Gastrocnemius medialis (tissue), 4 donors: ENCODE data around the gene EGFR. TPM values are rescaled to one million over a fixed set of nuclear protein-coding genes. Genes with fewer than 3 reads are reported as not detected.
A peak's percentile ranks its signal among the peaks of the same experiment; 100 is the strongest.
"Not testable (repeated sequence)": the region's sequence is repeated elsewhere in the genome, so short reads cannot be mapped to it uniquely, and the experiment has no call there.

ENCODE experiments used
- ATAC-seq, 2 donors: fragments of 150-250 bp; one replicate each; pipeline ENCODE4 v1.9.1; 2016
- DNase-seq, 2 donors: peaks; one replicate each; pipeline ENCODE4 v3.0.0-alpha.2; 2019
- H3K27ac ChIP-seq, 4 donors: fragments of 200-600 bp; sonication (generic); 1 replicate in 1 of 4; 2 replicates in 3 of 4; pipeline ENCODE4 v1.5.1; 2016 to 2018; ENCODE audit warnings: mild to moderate bottlenecking in 2 of 4, moderate library complexity in 1 of 4
- H3K27me3 ChIP-seq, 3 donors: fragments of 200-600 bp; sonication (generic) in 2 of 3; 1 replicate in 1 of 3; 2 replicates in 2 of 3; pipeline versions ENCODE4 v1.5.1 to v1.6.0; 2016 to 2019; ENCODE audit warnings: mild to moderate bottlenecking in 1 of 3, moderate library complexity in 1 of 3
- H3K36me3 ChIP-seq, 2 donors: fragments of 200-600 bp; sonication (generic) in 1 of 2; one replicate each; pipeline ENCODE4 v1.5.1; 2017 to 2018
- H3K4me1 ChIP-seq, 2 donors: fragments of 200-600 bp; sonication (generic) in 1 of 2; one replicate each; pipeline ENCODE4 v1.5.1; 2016 to 2017; ENCODE audit warnings: mild to moderate bottlenecking in 2 of 2
- H3K4me3 ChIP-seq, 4 donors: fragments of 200-600 bp; sonication (generic) in 3 of 4; 1 replicate in 1 of 4; 2 replicates in 3 of 4; pipeline ENCODE4 v1.5.1; 2016 to 2019; ENCODE audit warnings: mild to moderate bottlenecking in 2 of 4
- H3K9me3 ChIP-seq, 3 donors: fragments of 200-600 bp; sonication (generic) in 2 of 3; 1 replicate in 1 of 3; 2 replicates in 2 of 3; pipeline ENCODE4 v1.5.1; 2016 to 2019
- CTCF ChIP-seq, 5 experiments: fragments of 450-650 bp in 3 of 5; fragments of 200-600 bp in 2 of 5; sonication (generic) in 2 of 5; IDR thresholded peaks in 4 of 5; conservative IDR thresholded peaks in 1 of 5; 1 replicate in 4 of 5; 2 replicates in 1 of 5; pipeline ENCODE4 v1.5.1; 2016 to 2019; ENCODE audit warnings: antibody characterized with exemption in 5 of 5, mild to moderate bottlenecking in 3 of 5, moderate library complexity in 3 of 5
- POLR2A ChIP-seq, 2 donors: fragments of 450-650 bp; IDR thresholded peaks; one replicate each; pipeline ENCODE4 v1.6.1; 2017; ENCODE audit warnings: antibody characterized with exemption in 2 of 2, mild to moderate bottlenecking in 2 of 2, moderate library complexity in 2 of 2
- in situ Hi-C, 4 donors: fragments of 200-750 bp; cut with MboI; loops; one replicate each; pipeline versions ENCODE4 v1.15.0 to v1.8.0; 2017; ENCODE audit warnings: low sequenced_read_pairs in 4 of 4
- intact Hi-C: fragments of 100-400 bp; cut with DNase I; formaldehyde crosslinking; loops from one replicate; pipeline ENCODE4 v1.15.1; 2023; ENCODE audit warnings: low total_unique reads
- total RNA-seq, 4 donors: library from RNA; depleted of rRNA; stranded (reverse); fragments of >200 nt; gene quantifications; one replicate each; pipeline versions ENCODE4 v1.1.0 to v1.2.3, GENCODE V29; 2016

Gene EGFR
- total RNA-seq, 4 donors from 2014 or later, result 28.0 to 34.8 (median 29.4) TPM

GRCh38 chr7:55165176-55165861 lies 146.5 kb downstream of the EGFR start:
- DNase-seq (peak in 1 of 2 donors; percentile 27), ATAC-seq (peak in 1 of 2 donors; percentile 45)
- Histone ChIP-seq H3K36me3 (peaks cover 0 to 7% of the 10 kb centered on the region in 2 donors), H3K27me3 (no peaks in the 10 kb centered on the region), H3K4me1 (peaks cover 0 to 25% of the 10 kb centered on the region in 2 donors), H3K4me3 (no peak overlapping the region), H3K9me3 (no peaks in the 10 kb centered on the region), H3K27ac (peak overlapping the region in 2 of 4 donors; percentile 11 to 29)
- intact Hi-C loops, result no loop called here
- in situ Hi-C loops, result no loop called here
- no peak for TF ChIP-seq CTCF (IDR thresholded peaks at IDR 0.05 in 4 of 5, conservative IDR thresholded peaks at IDR 0.05 in 1 of 5)
- no peak for TF ChIP-seq POLR2A (IDR thresholded peaks at IDR 0.05)

GRCh38 chr7:55167296-55167695 lies 148.5 kb downstream of the EGFR start:
- H3K4me1 ChIP-seq, result peaks cover 0 to 35% of the 10 kb centered on the region in 2 donors
- H3K27me3 ChIP-seq, DNase-seq, ATAC-seq, in situ Hi-C loops, H3K4me3 ChIP-seq, intact Hi-C loops, H3K27ac ChIP-seq, H3K9me3 ChIP-seq, H3K36me3 ChIP-seq: not testable (repeated sequence)

GRCh38 chr7:55170335-55171069 lies 151.7 kb downstream of the EGFR start:
- H3K27me3 ChIP-seq, result no peaks in the 10 kb centered on the region
- peaks cover 0 to 25% of the 10 kb centered on the region in 2 donors for H3K36me3 ChIP-seq
- ATAC-seq (no peak), DNase-seq (no peak)
- in situ Hi-C loops, result no loop called here
- intact Hi-C loops, result no loop called here
- TF ChIP-seq CTCF (IDR thresholded peaks at IDR 0.05 in 4 of 5, conservative IDR thresholded peaks at IDR 0.05 in 1 of 5), result no peak
- no peak for TF ChIP-seq POLR2A (IDR thresholded peaks at IDR 0.05)
- no peak overlapping the region for H3K4me3 ChIP-seq
- peak overlapping the region in 2 of 4 donors; percentile 29 to 53 for H3K27ac ChIP-seq
- peaks cover 0 to 29% of the 10 kb centered on the region in 2 donors for H3K4me1 ChIP-seq
- no peaks in the 10 kb centered on the region for H3K9me3 ChIP-seq

GRCh38 chr7:55171157-55171556 lies 152.3 kb downstream of the EGFR start:
- no peaks in the 10 kb centered on the region for H3K9me3 ChIP-seq
- intact Hi-C loops (no loop called here), in situ Hi-C loops (no loop called here)
- H3K27me3 ChIP-seq, result no peaks in the 10 kb centered on the region
- ATAC-seq (peak; percentile 74), DNase-seq (peak; percentile 53 to 78)
- H3K27ac ChIP-seq, result peak overlapping the region in 1 of 4 donors; percentile 29
- peaks cover 0 to 23% of the 10 kb centered on the region in 2 donors for H3K4me1 ChIP-seq
- no peak overlapping the region for H3K4me3 ChIP-seq
- TF ChIP-seq CTCF (IDR thresholded peaks at IDR 0.05 in 4 of 5, conservative IDR thresholded peaks at IDR 0.05 in 1 of 5) (no peak), POLR2A (IDR thresholded peaks at IDR 0.05) (no peak)
- H3K36me3 ChIP-seq, result peaks cover 0 to 25% of the 10 kb centered on the region in 2 donors

GRCh38 chr7:55172161-55172560 lies 153.3 kb downstream of the EGFR start:
- H3K27me3 ChIP-seq, result no peaks in the 10 kb centered on the region
- intact Hi-C loops, result no loop called here
- H3K4me3 ChIP-seq, result no peak overlapping the region
- peaks cover 0 to 25% of the 10 kb centered on the region in 2 donors for H3K36me3 ChIP-seq
- TF ChIP-seq POLR2A (IDR thresholded peaks at IDR 0.05) (no peak), CTCF (IDR thresholded peaks at IDR 0.05 in 4 of 5, conservative IDR thresholded peaks at IDR 0.05 in 1 of 5) (no peak)
- ATAC-seq (no peak), DNase-seq (no peak)
- peaks cover 3 to 25% of the 10 kb centered on the region in 2 donors for H3K4me1 ChIP-seq
- no peak overlapping the region for H3K27ac ChIP-seq
- H3K9me3 ChIP-seq, result no peaks in the 10 kb centered on the region
- in situ Hi-C loops, result no loop called here
